B cell (primary cell): ENCODE results near the gene EN1. TPM values are rescaled to one million over a fixed set of nuclear protein-coding genes. Genes with fewer than 3 reads are reported as not detected.

ENCODE experiments used
- ATAC-seq: fragments of 200-7000 bp; cut with Tn5 transposase; one replicate; pipeline ENCODE4 v1.10.0; 2021; ENCODE audit warnings: low read depth, mild to moderate bottlenecking, moderate number of reproducible peaks, moderate library complexity
- CTCF ChIA-PET: fragments of 350-600 bp; sonication (Branson Sonifier 250); formaldehyde crosslinking; loops from one replicate; lab custom pipeline; 2021; ENCODE audit warnings: antibody characterized with exemption, inconsistent platforms; lab: Charles Lee
- POLR2A ChIA-PET: fragments of 350-600 bp; sonication (Branson Sonifier 250); formaldehyde crosslinking; loops from one replicate; lab custom pipeline; 2021; ENCODE audit warnings: antibody characterized with exemption; lab: Charles Lee
- DNase-seq: peaks from one replicate; pipeline ENCODE4 v3.0.0; 2013
- H2AFZ ChIP-seq: 2 replicates; pipeline ENCODE4 v1.6.1; 2012; ENCODE audit warnings: mild to moderate bottlenecking, low read depth, low read length; ENCODE audit not compliant: insufficient read depth, poor library complexity, severe bottlenecking
- H3K27ac ChIP-seq, 2 donors: 1 replicate in 1 of 2; 2 replicates in 1 of 2; pipeline ENCODE4 v1.5.1; 2012 to 2013; ENCODE audit warnings: low read length in 2 of 2, mild to moderate bottlenecking in 2 of 2, moderate library complexity in 1 of 2
- H3K27me3 ChIP-seq, 4 experiments: fragments of 200-600 bp in 1 of 4; sonication (generic) in 1 of 4; replicated peaks in 1 of 4; 1 replicate in 2 of 4; 2 replicates in 2 of 4; pipeline versions ENCODE4 v1.6.1 to v1.7.0; 2013 to 2016; ENCODE audit warnings: low read length in 3 of 4, mild to moderate bottlenecking in 2 of 4, mixed read lengths in 1 of 4, moderate library complexity in 1 of 4; ENCODE audit not compliant: insufficient read depth in 4 of 4, control insufficient read depth in 3 of 4; ENCODE audit errors: control extremely low read depth in 1 of 4
- H3K36me3 ChIP-seq, 2 experiments: replicated peaks in 1 of 2; 1 replicate in 1 of 2; 2 replicates in 1 of 2; pipeline versions ENCODE4 v1.6.1 to v1.7.1; 2013; ENCODE audit warnings: low read length in 1 of 2; ENCODE audit not compliant: insufficient read depth in 2 of 2, control insufficient read depth in 1 of 2; ENCODE audit errors: control extremely low read depth in 1 of 2, extremely low read depth in 1 of 2
- H3K4me1 ChIP-seq, 2 donors: fragments of 200-600 bp in 1 of 2; sonication (generic) in 1 of 2; 1 replicate in 1 of 2; 2 replicates in 1 of 2; pipeline versions ENCODE4 v1.5.1 to v1.6.1; 2013 to 2017; ENCODE audit warnings: low read length in 2 of 2; ENCODE audit not compliant: control insufficient read depth in 2 of 2, insufficient read depth in 2 of 2
- H3K4me2 ChIP-seq: replicated peaks from 2 replicates; pipeline ENCODE3; 2012; ENCODE audit warnings: mild to moderate bottlenecking, low read depth, low read length; ENCODE audit not compliant: poor library complexity, severe bottlenecking
- H3K4me3 ChIP-seq, 5 experiments: fragments of 200-600 bp in 1 of 5; sonication (generic) in 1 of 5; 1 replicate in 3 of 5; 2 replicates in 2 of 5; pipeline versions ENCODE4 v1.5.1 to v1.7.0; 2011 to 2016; ENCODE audit warnings: low read length in 4 of 5, mild to moderate bottlenecking in 4 of 5, low read depth in 2 of 5, control low read depth in 1 of 5, moderate library complexity in 1 of 5; ENCODE audit not compliant: insufficient read depth in 1 of 5; ENCODE audit errors: control extremely low read depth in 1 of 5, extremely low read depth in 1 of 5
- H3K79me2 ChIP-seq: fragments of 200-600 bp; sonication (generic); one replicate; pipeline ENCODE4 v1.6.0; 2016; ENCODE audit warnings: low read length; ENCODE audit not compliant: control insufficient read depth, insufficient read depth
- H3K9ac ChIP-seq: fragments of 200-600 bp; sonication (generic); 2 replicates; pipeline ENCODE4 v1.6.1; 2017; ENCODE audit warnings: mild to moderate bottlenecking, low read length, moderate library complexity
- H3K9me3 ChIP-seq, 3 donors: one replicate each; pipeline versions ENCODE4 v1.6.1 to v1.7.1; 2013; ENCODE audit warnings: low read length in 2 of 3; ENCODE audit not compliant: control insufficient read depth in 2 of 3, insufficient read depth in 1 of 3; ENCODE audit errors: control extremely low read depth in 1 of 3
- H4K20me1 ChIP-seq: 2 replicates; pipeline ENCODE4 v1.6.0; 2012; ENCODE audit warnings: mild to moderate bottlenecking, low read length; ENCODE audit not compliant: insufficient read depth, control insufficient read depth, poor library complexity, severe bottlenecking
- H3K27ac Mint-ChIP-seq: one replicate; pipeline ENCODE4 v1.8.0; 2021; ENCODE audit warnings: mixed read lengths
- H3K27me3 Mint-ChIP-seq: one replicate; pipeline ENCODE4 v1.8.0; 2021; ENCODE audit warnings: mixed read lengths
- H3K4me1 Mint-ChIP-seq: one replicate; pipeline ENCODE4 v1.8.0; 2021; ENCODE audit warnings: mixed read lengths
- H3K4me3 Mint-ChIP-seq: one replicate; pipeline ENCODE4 v1.8.0; 2021; ENCODE audit warnings: mixed read lengths
- H3K9me3 Mint-ChIP-seq: one replicate; pipeline ENCODE4 v1.8.0; 2022; ENCODE audit warnings: mixed read lengths; ENCODE audit not compliant: insufficient read depth
- EZH2 ChIP-seq: IDR thresholded peaks from 2 replicates; pipeline ENCODE4 v1.6.1; 2012; ENCODE audit warnings: borderline replicate concordance, low read depth, mild to moderate bottlenecking, moderate library complexity, low read length; ENCODE audit not compliant: insufficient read depth, poor library complexity, severe bottlenecking
- WGBS: methylation state at CpG from one replicate; pipeline ENCODE4 v1.1.5; 2013; ENCODE audit warnings: missing lambda C conversion rate; ENCODE audit not compliant: insufficient coverage; 5-methylcytosine and 5-hydroxymethylcytosine counted together
- intact Hi-C: fragments of 100-400 bp; cut with micrococcal nuclease; formaldehyde crosslinking; loops from one replicate; pipeline ENCODE4 v1.10.0; 2022
- polyA plus RNA-seq: library from polyadenylated mRNA; depleted of rRNA; stranded (reverse); fragments of >200 nt; gene quantifications from 2 replicates; pipeline ENCODE4 v1.2.3, GENCODE V29; 2012
- total RNA-seq, 2 donors: library from RNA; stranded (reverse); fragments of 120-200 nt in 1 of 2; gene quantifications; 1 replicate in 1 of 2; 2 replicates in 1 of 2; pipeline versions ENCODE4 v1.2.3 to v1.2.4, GENCODE V29; 2013 to 2022
- TF ChIP-seq, protein P1 (sequence below): fragments of 200-600 bp; IDR thresholded peaks from one replicate; pipeline ENCODE4 v1.8.0; 2022; ENCODE audit warnings: antibody characterized with exemption, mild to moderate bottlenecking

Gene EN1
- total and polyA plus RNA-seq, 2 donors (not counting 1 experiment from before 2014, with no cell fraction given): not detected

DNA sequence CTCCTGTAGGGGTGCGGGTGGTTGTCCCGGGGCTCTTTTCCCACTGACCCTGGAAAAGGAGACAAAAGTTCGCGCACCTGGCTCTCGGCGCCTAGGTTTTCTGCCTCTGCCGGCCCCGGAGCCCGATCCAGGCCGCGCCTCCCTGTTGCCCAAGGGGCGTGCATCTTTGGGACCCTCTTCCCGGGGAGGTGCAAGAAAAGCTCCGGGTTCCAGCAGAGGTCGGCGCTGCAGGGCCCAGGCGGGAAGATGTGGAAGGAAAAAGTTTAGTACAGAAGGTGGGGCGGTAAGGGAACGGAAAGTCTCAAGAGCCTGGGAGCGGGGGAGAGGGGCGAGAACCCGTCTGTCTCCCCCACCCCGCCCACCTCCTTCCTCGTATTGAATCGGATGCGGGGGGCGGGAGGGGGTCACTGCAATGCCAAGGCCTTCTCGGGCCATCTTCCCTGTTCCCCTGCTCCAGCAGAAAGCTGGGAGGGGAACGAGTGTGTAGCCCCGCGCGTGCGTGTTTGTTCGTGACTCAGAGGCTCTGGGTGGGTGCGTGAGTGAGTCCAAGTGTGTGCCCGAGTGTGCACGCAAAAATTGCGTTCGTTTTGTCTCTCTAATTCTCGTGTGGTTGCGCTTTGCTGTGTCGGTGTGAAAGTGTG lies 6.3 kb upstream of the EN1 start:
- CTCF ChIA-PET: interaction anchor here (0.6 to 1.8 kb wide), 2 partner anchors 632 to 643 kb away, joined by 3 to 4 read pairs; no protein-coding TSS in a partner anchor

DNA sequence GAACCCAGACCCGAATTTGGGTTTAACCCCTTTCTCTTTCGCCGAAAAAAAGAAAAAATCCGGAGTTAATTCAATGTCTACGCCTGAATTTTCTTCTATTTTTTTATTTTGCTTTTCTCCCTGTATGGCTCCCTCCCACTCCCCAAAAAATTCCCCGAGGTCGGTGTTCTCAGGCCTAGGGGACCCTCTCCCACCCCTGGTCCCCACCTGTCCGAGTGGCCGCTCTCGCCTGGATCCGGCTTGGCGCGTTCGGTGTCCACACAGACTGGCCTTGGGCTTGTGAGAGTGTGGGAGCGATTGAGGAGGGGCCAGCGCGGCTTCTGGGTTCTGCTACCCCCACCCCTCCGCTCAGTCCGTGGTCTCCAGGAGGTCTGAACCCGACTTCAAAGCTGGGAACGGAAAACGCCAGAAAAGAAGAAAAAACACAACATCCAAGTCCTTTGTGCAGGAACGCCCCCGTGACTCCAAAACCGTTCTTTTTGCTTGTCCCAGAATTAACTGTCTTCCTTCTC lies 5.7 kb upstream of the EN1 start:
- H3K79me2 ChIP-seq: no peaks in the 10 kb centered on the region
- Mint-ChIP-seq H3K9me3 (no peaks in the 10 kb centered on the region), H3K4me1 (peaks cover 26% of the 10 kb centered on the region), H3K27me3 (peaks cover 76% of the 10 kb centered on the region), H3K4me3 (no peak overlapping the region), H3K27ac (no peak overlapping the region)
- H3K9ac ChIP-seq: no peak overlapping the region
- 6% methylated on average over 17 of the region's 25 CpGs for WGBS
- peaks cover 0 to 85% (median 0%) of the 10 kb centered on the region in 3 donors for H3K9me3 ChIP-seq
- no peak overlapping the region for H3K27ac ChIP-seq
- peaks cover 28 to 51% of the 10 kb centered on the region in 2 donors for H3K4me1 ChIP-seq
- H4K20me1 ChIP-seq: no peaks in the 10 kb centered on the region
- intact Hi-C loops: no loop called here
- H2AFZ ChIP-seq: no peak overlapping the region
- H3K4me2 ChIP-seq: no peak overlapping the region
- H3K36me3 ChIP-seq: no peaks in the 10 kb centered on the region
- DNase-seq: peak; percentile 30
- peak; percentile 67 for TF ChIP-seq EZH2
- TF ChIP-seq, protein P1, sequence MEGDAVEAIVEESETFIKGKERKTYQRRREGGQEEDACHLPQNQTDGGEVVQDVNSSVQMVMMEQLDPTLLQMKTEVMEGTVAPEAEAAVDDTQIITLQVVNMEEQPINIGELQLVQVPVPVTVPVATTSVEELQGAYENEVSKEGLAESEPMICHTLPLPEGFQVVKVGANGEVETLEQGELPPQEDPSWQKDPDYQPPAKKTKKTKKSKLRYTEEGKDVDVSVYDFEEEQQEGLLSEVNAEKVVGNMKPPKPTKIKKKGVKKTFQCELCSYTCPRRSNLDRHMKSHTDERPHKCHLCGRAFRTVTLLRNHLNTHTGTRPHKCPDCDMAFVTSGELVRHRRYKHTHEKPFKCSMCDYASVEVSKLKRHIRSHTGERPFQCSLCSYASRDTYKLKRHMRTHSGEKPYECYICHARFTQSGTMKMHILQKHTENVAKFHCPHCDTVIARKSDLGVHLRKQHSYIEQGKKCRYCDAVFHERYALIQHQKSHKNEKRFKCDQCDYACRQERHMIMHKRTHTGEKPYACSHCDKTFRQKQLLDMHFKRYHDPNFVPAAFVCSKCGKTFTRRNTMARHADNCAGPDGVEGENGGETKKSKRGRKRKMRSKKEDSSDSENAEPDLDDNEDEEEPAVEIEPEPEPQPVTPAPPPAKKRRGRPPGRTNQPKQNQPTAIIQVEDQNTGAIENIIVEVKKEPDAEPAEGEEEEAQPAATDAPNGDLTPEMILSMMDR: no peak
- CTCF ChIA-PET: no interaction called here
- ATAC-seq: no peak
- H3K27me3 ChIP-seq: peaks cover 0 to 100% (median 82%) of the 10 kb centered on the region in 4 experiments
- no peak overlapping the region for H3K4me3 ChIP-seq
- POLR2A ChIA-PET: no interaction called here

More for the DNA sequence above, 6.3 kb upstream of the EN1 start:
- Mint-ChIP-seq H3K27ac (peak overlapping the region; percentile 47), H3K4me3 (peak overlapping the region; percentile 10), H3K27me3 (peaks cover 72% of the 10 kb centered on the region), H3K4me1 (peaks cover 25% of the 10 kb centered on the region), H3K9me3 (no peaks in the 10 kb centered on the region)
- 8% methylated on average over 32 of the region's 42 CpGs for WGBS
- no peak overlapping the region for H3K27ac ChIP-seq
- TF ChIP-seq, protein P1: no peak
- TF ChIP-seq EZH2: no peak
- no peaks in the 10 kb centered on the region for H3K36me3 ChIP-seq
- no peak overlapping the region for H3K4me3 ChIP-seq
- peaks cover 0 to 85% (median 0%) of the 10 kb centered on the region in 3 donors for H3K9me3 ChIP-seq
- H4K20me1 ChIP-seq: no peaks in the 10 kb centered on the region
- ATAC-seq (no peak), DNase-seq (peak; percentile 34)
- H3K9ac ChIP-seq: no peak overlapping the region
- no peak overlapping the region for H3K4me2 ChIP-seq
- H3K79me2 ChIP-seq: no peaks in the 10 kb centered on the region
- intact Hi-C loops: no loop called here
- H3K4me1 ChIP-seq: peaks cover 30 to 54% of the 10 kb centered on the region in 2 donors
- POLR2A ChIA-PET: no interaction called here
- H2AFZ ChIP-seq: no peak overlapping the region
- H3K27me3 ChIP-seq: peaks cover 0 to 100% (median 81%) of the 10 kb centered on the region in 4 experiments
